GM03348 (cell line): ENCODE data around the gene CST7.
"Not testable (repeated sequence)": the region's sequence is repeated elsewhere in the genome, so short reads cannot be mapped to it uniquely, and the experiment has no call there.

Experiments
- DNase-seq: peaks from one replicate; pipeline ENCODE4 v3.0.0; 2012; ENCODE audit warnings: low spot score

The CST7 gene

GRCh38 chr20:24929867-24930723 is 19.0 kb upstream of the CST7 start:
- not testable (repeated sequence) for DNase-seq

DNA sequence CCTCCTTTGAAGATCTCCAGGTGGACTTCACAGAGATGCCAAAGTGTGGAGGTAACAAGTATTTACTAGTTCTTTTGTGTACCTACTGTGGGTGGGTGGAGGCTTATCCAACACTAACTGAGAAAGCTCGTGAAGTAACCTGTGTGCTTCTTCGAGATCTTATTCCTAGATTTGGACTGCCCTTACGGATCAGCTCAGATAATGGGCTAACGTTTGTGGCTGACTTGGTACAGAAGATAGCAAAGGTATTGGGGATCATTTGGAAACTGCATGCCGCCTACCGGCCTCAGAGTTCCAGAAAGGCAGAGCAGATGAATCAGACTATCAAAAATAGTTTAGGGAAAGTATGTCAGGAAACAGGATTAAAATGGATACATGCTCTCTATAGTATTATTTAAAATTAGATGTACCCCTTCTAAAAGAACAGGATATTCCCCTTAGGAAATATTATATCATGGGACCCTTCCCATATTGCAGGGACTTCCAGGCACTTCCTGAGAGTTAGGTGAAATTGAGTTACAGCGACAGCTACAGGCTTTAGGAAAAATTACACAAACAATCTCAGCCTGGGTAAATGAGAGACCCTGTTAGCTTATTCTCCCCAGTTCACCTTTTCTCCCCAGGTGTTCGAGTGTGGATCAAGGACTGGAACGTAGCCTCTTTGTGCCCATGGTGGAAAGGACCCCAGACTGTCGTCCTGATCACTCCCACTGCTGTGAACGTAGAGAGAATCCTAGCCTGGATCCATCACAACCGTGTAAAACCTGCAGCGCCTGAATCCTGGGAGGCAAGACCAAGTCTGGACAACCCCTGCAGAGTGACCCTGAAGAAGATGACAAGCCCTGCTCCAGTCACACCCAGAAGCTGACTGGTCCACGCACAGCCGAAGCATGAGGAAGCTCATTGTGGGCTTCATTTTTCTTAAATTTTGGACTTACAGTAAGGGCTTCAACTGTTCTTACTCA is 18.1 kb upstream of the CST7 start:
- DNase-seq: not testable (repeated sequence)

- not testable (repeated sequence) for DNase-seq
Observed at GRCh38 chr20:24931893-24932292, 17.2 kb upstream of the CST7 start.

DNA sequence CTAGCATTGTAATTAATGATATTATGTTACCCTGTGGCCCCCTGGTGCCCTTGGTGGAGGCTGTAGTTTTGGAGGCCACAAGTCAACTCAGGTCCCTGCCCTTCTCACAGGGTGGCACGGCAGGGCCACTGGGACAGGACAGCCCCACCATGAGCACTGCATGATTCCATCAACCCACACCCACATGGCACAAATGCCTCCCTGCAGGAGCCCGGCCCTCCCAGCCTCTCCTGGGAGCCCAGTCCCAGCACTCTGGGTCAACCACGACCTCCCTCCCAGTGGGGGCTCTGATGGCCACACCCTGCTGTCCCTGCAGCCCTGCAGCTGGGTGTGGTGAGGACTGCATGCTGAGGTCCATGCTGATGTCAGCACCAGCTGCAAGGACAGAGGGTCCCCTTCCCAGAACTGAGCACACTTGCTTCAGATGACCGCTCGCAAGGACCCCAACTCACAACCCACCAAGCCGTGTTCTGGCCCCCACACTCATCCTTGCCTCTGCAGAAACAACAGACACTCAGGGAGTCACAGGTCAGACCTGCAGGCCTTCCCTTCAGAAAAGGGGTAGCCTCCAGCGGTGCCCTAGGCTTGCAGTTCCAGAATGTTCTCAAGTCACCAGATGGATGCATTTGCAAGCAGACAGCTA is 15.7 kb upstream of the CST7 start:
- no peak for DNase-seq

GRCh38 chr20:24934101-24934661 is 14.9 kb upstream of the CST7 start:
- DNase-seq: no peak

GRCh38 chr20:24934716-24935115 is 14.4 kb upstream of the CST7 start:
- DNase-seq: no peak

GRCh38 chr20:24935140-24935539 is 13.9 kb upstream of the CST7 start:
- no peak for DNase-seq

- no peak for DNase-seq
Observed at GRCh38 chr20:24935766-24936525, 13.1 kb upstream of the CST7 start.

GRCh38 chr20:24936526-24937407 is 12.3 kb upstream of the CST7 start:
- DNase-seq: no peak

DNA sequence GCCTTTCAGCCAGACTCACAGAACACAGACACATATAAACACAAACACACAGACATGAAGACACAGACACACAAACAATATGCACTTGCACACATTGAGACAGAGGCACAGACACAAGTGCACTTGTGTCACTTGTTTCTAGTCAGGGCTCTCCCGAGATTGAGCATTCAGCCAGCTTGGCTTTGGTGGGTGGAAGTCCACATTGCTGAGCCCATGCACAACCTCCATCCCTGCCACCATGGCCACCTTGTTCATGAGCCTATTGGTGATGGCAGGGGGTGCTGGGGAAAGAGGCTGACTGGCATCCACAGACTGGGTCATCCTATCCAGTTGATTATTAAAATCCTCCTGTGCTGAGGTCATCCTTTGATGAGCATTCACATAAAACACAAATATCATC is 11.5 kb upstream of the CST7 start:
- DNase-seq: no peak

DNA sequence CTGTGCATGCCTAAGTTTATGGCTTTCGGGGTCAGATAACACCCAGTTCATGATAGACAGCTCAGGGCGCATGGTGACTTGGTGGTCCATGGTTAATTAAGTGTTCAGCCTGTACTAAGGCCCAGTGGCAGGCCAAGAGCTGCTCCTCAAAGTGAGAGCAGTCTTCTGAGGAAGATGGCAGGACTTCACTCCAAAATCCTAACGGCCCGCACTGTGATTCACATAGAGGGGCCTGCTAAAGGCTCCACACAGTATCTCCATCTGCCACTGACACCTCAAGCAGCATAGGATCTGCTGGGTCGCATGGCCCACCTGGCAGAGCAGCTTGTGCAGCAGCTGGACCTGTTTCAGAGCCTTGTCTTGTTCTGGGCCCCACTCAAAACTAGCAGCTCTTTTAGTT is 10.6 kb upstream of the CST7 start:
- no peak for DNase-seq

- no peak for DNase-seq
Observed at GRCh38 chr20:24939036-24939435, 10.0 kb upstream of the CST7 start.

DNA sequence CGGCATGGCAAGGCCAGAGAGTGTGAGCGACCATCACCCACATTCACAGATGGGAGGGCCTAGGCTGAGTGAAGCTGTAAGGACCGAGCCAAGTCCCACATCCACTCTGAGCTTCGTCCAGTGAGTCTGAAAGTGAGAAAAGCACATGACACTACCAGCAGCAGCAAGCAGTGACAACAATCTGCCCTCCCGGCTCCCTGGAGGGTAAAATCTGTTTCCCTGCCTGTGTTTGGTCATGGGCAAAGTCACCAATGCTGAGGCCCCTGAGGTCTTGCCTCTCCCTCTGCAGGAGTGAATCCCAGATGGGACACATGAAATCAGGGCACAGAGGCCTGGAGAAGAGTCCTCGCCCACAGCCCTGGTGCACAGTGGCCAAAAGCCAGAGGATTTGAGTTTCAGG is 6.4 kb upstream of the CST7 start:
- no peak for DNase-seq

DNA sequence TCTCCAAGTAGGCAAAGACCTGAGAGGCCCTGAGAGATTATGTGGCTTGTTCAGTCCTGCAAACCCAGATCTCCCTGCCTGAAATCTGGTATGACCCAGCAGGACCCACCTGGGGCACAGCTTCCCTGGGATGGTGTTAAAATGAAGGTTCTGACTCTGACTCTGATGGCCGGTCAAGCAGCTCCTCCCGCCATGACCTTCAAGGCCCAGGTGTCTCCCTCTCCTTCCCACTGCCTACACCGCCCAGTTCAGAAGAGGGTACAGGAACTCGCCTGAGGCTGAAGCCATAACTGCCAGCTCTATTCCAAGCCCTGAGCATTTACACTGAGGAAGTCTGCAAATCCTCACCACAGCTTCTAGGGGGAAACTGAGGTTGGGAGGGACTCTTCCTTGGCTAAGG is 5.9 kb upstream of the CST7 start:
- DNase-seq: no peak

GRCh38 chr20:24943731-24944130 is 5.3 kb upstream of the CST7 start:
- DNase-seq: no peak

DNA sequence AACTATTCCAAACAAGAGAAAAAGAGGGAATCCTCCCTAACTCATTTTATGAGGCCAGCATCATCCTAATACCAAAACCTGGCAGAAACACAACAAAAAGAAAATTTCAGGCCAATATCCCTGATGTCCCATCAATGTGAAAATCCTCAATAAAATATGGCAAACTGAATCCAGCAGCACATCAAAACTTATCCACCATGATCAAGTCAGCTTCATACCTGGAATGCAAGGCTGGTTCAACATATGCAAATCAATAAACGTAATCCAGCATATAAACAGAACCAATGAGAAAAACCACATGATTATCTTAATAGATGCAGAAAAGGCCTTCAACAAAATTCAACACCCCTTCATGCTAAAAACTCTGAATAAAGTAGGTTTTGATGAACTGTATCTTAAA is 2.7 kb upstream of the CST7 start:
- DNase-seq: not testable (repeated sequence)

DNA sequence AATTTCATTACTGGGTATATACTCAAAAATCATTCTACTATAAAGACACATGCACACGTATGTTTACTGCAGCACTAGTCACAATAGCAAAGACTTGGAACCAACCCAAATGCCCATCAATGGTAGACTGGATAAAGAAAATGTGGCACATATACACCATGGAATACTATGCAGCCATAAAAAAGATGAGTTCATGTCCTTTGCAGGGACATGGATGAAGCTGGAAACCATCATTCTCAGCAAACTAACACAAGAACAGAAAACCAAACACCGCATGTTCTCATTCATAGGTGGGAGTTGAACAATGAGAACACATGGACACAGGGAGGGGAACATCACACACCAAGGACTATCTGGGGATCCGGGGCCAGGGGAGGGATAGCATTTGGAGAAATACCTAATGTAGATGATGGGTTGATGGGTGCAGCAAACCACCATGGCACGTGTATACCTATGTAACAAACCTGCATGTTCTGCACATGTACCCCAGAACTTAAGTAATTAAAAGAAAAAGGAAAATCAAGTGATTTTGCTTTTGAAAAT is 602 bp upstream of the CST7 start:
- not testable (repeated sequence) for DNase-seq

DNA sequence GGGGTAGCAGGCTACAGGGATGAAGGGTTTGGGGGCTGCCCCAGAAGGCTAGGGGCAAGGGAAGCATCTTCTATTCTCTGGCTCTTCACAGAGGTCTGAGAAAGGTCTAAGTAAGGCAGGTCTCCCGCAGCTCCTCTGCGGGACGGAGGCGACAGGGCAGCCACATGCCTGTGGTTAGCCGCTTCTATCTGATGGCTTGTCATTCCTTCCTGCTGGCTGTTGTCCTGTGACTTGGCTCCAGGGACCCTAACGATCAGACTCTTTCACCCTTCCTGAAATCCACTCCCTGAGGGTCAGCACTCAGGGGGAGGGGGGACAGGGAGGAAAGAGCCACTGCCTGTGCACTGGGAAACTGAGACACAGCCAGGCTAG is 673 bp downstream of the CST7 start:
- no peak for DNase-seq

GRCh38 chr20:24950128-24950835 is 1.2 kb downstream of the CST7 start:
- DNase-seq: no peak
